Right forelimb (tissue), 1 donor: ENCODE results near the gene BORCS5.
A peak's percentile ranks its signal among the peaks of the same experiment; 100 is the strongest.
"Not testable (repeated sequence)": the region's sequence is repeated elsewhere in the genome, so short reads cannot be mapped to it uniquely, and the experiment has no call there.

Experiments used
- DNase-seq: peaks from one replicate; pipeline ENCODE4 v3.0.0-alpha.2; 2018

The BORCS5 gene

DNA sequence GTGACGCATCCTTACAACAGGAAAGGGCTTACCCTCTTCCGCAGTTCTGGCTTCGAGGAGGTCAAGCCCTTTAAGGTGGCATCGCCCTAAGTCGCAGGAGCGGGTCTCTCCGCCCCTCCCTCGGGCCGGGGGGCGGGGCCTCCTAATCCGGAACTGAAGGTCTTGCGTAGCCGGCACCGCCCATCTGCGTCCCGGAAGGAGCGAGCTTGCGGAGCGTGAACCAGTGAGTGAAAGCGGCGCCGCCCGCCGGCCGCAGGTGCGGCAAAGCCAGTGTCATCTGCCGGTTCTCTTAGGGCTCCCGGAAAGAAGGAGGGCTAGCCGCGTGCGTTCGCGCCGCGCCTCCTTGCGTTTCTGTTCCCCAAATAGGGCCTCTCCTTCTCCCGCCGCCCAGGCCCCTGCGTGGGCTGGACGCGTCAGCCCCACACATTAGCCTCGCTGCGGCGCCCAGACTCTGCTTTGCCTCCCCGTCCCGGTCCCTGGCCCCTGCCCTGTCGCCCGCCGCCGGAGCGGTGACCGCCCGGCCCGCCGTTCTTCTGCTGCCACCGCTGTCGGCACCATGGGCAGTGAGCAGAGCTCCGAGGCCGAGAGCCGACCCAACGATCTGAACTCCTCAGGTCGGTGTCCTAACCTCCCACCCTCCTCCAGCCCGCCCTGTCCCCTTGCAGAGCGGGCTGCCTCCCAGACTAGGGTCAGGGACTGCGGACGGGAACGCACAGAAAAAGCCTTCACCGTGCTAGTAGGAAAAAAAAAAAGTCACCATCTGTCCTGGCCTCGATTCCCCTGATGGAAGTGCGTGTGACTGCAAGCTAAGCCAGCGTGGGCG is at the start of gene BORCS5:
Gene BORCS5, plus strand, starts transcription at position 183 of the 823 bp plus-strand sequence. Its CDS starts 374 bp downstream, at position 557.
- peak; percentile 93 for DNase-seq

- DNase-seq, result not testable (repeated sequence)
These were observed 46.2 kb upstream of the BORCS5 start for GRCh38 chr12:12310695-12311094.

- no peak for DNase-seq
These were observed 41.0 kb upstream of the BORCS5 start for GRCh38 chr12:12315838-12316237.

DNA sequence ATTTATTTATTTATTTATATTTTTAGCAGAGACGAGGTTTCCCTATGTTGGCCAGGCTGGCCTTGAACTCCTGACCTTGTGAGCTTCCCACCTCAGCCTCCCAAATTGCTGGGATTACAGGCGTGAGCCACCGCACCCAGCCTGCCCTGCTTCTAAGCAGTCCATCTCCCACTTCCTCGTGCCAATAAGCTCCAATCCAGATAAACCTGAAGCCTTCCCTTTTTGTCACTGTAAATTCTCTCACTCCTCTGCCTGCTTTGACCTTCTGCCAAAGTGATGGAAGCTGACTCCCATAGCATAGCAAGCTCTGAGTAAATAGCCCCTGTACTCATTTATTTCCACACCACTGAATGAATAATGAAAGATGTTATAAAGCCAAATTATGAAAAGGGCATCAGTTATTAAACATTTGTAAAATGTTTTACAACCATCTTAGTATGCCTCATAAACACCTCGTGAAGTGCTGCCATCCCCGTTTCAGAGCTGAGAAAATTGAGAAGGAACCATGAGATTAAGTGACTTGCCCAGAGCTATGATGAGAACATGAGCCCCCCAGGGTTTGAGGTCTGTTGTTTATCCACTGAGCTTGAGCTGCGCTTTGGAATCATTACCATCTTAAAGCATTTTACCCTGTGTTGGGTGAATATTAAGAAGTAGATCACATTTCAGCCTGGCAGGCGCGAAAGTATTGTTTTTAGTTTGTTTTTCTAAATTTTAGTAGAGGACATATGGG is 37.3 kb upstream of the BORCS5 start:
- no peak for DNase-seq

GRCh38 chr12:12323118-12323517 is 33.8 kb upstream of the BORCS5 start:
- no peak for DNase-seq

DNA sequence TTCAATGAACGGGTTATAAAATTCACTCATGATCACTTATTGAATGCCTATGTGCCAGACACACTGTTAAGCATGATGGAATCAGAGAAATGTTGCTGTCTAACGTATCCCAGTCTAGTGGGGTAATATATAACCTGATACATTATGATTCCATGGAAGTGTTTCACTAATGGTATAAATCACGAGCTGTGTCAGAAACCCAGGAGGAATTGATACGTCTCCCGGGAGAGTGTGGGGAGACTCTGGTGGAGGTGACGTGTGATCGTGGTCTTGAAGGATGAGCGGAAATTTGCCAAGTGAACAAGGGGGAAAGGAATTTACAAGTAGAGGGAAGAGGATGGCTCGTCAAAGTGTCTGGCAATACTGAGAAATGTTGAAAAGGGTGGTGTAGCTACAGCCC is 33.3 kb upstream of the BORCS5 start:
- no peak for DNase-seq

DNA sequence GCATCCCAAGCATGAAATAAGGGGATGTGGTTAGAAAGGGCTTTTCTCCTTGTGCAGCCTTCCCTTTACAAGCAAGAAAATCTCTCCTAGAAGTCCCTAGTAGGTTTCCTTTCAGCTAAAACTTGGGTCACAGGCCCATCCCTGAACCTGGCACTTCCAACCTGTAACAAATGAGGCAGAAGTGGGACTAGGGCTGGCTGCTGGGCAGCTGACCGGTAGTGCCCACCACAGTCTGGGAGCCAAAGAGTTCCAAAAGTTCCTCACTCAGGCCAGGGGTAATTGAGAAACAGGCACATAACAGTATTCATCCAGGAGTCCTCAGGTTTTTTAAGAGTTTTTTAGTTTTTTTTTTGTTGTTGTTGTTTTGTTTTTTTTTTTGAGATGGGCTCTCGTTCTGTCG is 30.6 kb upstream of the BORCS5 start:
- DNase-seq, result no peak

GRCh38 chr12:12327802-12328201 is 29.1 kb upstream of the BORCS5 start:
- no peak for DNase-seq

GRCh38 chr12:12331244-12331771 is 25.6 kb upstream of the BORCS5 start:
- DNase-seq, result no peak

GRCh38 chr12:12331896-12332295 is 25.0 kb upstream of the BORCS5 start:
- DNase-seq, result no peak

- DNase-seq, result no peak
These were observed 23.2 kb upstream of the BORCS5 start for GRCh38 chr12:12333407-12334366.

GRCh38 chr12:12334367-12335040 is 22.4 kb upstream of the BORCS5 start:
- no peak for DNase-seq

- DNase-seq, result no peak
These were observed 20.8 kb upstream of the BORCS5 start for GRCh38 chr12:12336049-12336411.

GRCh38 chr12:12336511-12336910 is 20.4 kb upstream of the BORCS5 start:
- DNase-seq, result no peak

- DNase-seq, result no peak
These were observed 18.2 kb upstream of the BORCS5 start for GRCh38 chr12:12338527-12339168.

DNA sequence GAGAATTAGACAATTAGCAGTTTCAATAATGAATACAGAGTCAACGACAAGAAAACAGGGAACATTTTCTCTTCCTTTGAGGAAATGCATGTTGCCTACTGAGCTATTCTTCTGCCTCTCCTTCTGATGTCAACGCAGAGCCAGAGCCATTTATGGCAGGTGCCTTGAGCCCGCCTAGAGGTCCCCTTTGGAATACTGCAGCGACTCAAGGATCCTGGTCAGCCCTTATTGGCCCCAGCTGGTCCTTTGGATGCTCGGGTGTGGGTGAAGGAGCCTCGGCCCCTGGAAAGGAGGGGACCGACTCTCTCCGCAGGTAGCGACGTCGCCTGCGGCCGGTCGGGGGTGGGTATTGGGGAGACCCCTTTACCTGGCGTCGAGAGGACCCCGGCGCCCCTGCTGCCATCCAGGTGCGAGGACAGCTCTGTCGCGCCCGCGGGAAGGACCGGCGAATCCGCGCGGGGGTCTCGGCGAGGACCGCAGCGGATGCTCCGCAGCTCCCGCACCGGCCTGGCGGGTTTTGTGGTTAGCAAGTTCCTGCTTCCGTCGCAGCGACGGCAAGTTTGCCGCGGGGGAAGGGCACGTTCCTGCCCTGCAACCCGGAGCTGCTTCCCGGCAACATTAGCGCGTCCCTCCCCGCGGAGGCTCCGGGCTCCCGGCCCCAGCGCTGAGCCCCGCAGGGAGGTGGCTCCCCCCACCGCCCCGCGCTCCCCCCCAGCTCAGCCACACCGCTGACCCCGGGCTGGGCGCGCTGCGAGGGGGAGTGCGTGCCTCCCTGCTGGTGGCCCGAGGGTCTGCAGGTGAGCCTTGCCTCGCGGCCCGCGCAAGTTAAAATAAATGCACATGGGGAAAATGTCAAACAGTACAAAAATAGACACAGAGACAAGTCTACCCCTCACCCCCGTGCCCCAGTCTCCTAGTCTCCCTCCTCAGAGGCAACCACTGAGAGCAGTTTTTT is 6.9 kb upstream of the BORCS5 start, which contains the start of gene MANSC1:
Gene MANSC1, minus strand, starts transcription at position 532 of the 955 bp plus-strand sequence. CDS start 6,928 bp downstream, outside the sequence.
- DNase-seq, result peak; percentile 66

DNA sequence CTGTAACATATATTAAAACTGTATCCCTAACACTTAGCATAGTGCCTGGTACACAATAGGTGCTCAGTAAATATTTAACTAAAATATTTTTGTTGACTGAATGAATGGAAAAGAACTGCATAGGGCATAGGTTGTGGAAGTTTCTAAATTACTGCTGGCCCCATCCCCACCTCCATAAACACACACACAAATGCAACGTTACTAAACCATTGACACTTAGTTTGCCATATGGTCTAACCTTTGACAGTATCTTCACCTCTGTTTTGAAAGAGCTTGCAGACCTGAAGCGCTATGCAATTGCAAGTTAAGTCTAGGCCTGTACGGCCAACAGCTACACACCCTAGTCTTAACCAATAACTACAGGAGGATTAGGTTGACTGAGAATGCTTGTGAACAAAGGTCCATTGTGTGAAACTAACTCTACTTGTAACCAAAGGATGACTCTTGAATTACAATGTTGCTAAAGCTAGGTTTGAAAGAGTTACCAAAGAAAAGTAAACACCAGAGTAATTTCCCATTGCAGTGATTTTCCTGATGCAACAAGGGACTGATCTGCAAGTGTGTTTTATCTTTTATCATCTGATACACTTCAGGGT is 5.9 kb upstream of the BORCS5 start:
- no peak for DNase-seq

DNA sequence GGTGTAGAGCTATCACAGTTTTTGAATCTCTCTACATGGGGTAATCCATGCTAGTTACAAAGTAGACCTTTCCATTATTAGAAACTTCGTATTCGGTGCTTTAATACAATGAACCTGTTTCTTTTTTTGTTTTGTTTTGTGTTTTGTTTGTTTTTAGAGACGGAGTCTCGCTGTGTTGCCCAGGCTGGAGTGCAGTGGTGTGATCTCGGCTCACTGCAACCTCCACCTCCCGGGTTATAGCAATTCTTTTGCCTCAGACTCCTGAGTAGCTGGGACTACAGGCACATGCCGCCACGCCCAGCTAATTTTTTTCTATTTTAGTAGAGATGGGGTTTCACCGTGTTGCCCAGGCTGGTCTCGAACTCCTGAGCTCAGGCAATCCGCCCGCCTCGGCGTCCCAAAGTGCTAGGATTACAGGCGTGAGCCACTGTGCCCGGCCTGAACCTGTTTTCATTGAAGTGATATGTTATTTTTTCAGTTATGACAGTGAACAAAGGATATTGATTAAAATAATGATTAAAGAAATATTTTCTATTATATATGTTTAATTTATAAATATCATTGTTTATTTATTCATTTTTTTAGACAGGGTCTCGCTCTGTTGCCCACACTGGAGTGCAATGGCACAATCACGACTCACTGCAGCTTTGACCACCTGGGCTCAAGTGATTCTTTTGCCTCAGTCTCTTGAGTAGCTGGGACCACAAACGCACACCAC is 5.3 kb upstream of the BORCS5 start:
- DNase-seq, result not testable (repeated sequence)

GRCh38 chr12:12353276-12353675 is 3.6 kb upstream of the BORCS5 start:
- no peak for DNase-seq
